T-helper 1 cell treated with Interleukin-12 subunit alpha and Interleukin-12 subunit beta and Interleukin-4 antibody, amounts not matched to agents 30 μg/mL and 1 μg/mL, for 36 hours (primary cell): ENCODE data around the gene EFNB2.

Experiments
- H3K27ac Mint-ChIP-seq: one replicate; pipeline ENCODE4 v1.8.0; 2021; ENCODE audit warnings: mild to moderate bottlenecking, mixed read lengths
- H3K27me3 Mint-ChIP-seq: one replicate; pipeline ENCODE4 v1.8.0; 2021; ENCODE audit warnings: low read depth, mixed read lengths
- H3K36me3 Mint-ChIP-seq: one replicate; pipeline ENCODE4 v1.8.0; 2021; ENCODE audit warnings: low read depth, mixed read lengths
- H3K4me1 Mint-ChIP-seq: one replicate; pipeline ENCODE4 v1.8.0; 2021; ENCODE audit warnings: low read depth, mixed read lengths
- H3K4me3 Mint-ChIP-seq: one replicate; pipeline ENCODE4 v1.8.0; 2021; ENCODE audit warnings: mild to moderate bottlenecking, moderate library complexity, mixed read lengths
- H3K9me3 Mint-ChIP-seq: one replicate; pipeline ENCODE4 v1.8.0; 2021; ENCODE audit warnings: mixed read lengths

Gene EFNB2

DNA sequence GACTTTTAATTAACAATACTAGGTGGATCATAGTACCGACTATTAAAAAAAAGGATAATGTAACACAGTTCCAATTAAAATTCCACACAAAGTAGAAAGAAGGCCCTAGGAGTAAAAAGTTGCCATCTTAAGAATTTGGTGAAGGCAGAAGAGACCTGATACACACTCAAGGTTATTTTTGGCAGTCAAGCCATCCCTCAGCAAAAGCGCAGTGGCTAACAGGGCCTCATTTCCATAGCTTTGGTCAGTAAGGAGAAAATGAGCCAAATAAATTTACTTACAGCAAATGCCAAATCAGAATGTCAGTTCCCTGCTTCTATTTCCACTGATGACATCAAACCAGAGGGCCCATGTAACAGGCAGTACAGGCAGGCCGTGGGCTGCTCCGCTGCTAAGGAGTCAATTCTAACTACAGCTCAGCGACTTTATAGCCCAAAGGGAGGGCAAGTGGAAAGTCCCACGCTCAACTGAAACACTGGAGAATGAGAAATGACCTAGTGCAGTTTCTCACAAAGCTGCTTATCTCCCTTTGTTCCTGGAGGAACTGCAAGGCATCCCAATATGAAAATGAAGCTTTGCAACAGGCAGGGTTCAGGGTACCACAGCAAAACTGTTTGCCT, 26.2 kb upstream of the EFNB2 start:
- Mint-ChIP-seq H3K9me3 (no peaks in the 10 kb centered on the region), H3K27ac (peak overlapping the region; percentile 23), H3K27me3 (no peaks in the 10 kb centered on the region), H3K4me3 (no peak overlapping the region), H3K4me1 (peaks cover 52% of the 10 kb centered on the region), H3K36me3 (peaks cover 19% of the 10 kb centered on the region)

DNA sequence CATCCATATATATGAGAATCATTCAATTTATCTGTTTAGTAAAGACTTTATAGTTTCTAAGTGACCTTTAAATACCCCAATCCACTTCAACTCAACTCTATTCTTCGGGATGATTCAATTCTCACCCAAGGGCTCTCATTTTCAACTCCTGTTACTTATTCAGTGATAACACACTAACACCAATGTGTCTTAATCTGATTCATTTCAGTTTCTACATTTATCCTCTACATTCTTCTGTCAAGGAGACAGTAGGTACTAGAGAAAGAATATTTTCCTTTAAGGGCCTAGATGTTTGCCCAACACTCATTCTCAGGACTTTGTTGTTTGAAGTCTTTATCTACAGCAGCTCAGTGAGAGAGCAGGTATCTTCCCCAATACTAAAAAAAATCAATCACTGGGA, 25.4 kb upstream of the EFNB2 start:
- peak overlapping the region; percentile 45 for H3K27ac Mint-ChIP-seq
- H3K4me1 Mint-ChIP-seq, result peaks cover 46% of the 10 kb centered on the region
- H3K36me3 Mint-ChIP-seq, result peaks cover 26% of the 10 kb centered on the region
- no peak overlapping the region for H3K4me3 Mint-ChIP-seq
- H3K27me3 Mint-ChIP-seq, result no peaks in the 10 kb centered on the region
- no peaks in the 10 kb centered on the region for H3K9me3 Mint-ChIP-seq

DNA sequence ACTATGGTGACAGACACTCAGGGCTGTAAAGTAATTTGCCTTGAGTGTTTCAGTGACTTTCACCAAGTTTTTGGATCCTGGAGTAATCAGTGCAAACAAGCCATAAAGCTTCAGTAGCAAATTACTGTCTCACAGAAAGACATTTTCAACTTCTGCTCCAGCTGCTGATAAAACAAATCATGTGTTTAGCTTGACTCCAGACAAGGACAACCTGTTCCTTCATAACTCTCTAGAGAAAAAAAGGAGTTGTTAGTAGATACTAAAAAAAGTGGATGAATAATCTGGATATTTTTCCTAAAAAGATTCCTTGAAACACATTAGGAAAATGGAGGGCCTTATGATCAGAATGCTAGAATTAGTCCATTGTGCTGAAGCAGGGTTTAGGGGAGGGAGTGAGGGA, 23.1 kb upstream of the EFNB2 start:
- H3K27me3 Mint-ChIP-seq, result no peaks in the 10 kb centered on the region
- H3K4me1 Mint-ChIP-seq, result peaks cover 30% of the 10 kb centered on the region
- H3K4me3 Mint-ChIP-seq, result no peak overlapping the region
- H3K9me3 Mint-ChIP-seq, result no peaks in the 10 kb centered on the region
- H3K36me3 Mint-ChIP-seq, result peaks cover 33% of the 10 kb centered on the region
- no peak overlapping the region for H3K27ac Mint-ChIP-seq

- peaks cover 38% of the 10 kb centered on the region for H3K36me3 Mint-ChIP-seq
These were observed 20.3 kb upstream of the EFNB2 start for GRCh38 chr13:106555631-106556328.

GRCh38 chr13:106551751-106552150, 16.3 kb upstream of the EFNB2 start:
- Mint-ChIP-seq H3K36me3 (peaks cover 30% of the 10 kb centered on the region), H3K27ac (no peak overlapping the region), H3K4me3 (no peak overlapping the region), H3K27me3 (no peaks in the 10 kb centered on the region), H3K4me1 (peaks cover 21% of the 10 kb centered on the region), H3K9me3 (no peaks in the 10 kb centered on the region)

More at GRCh38 chr13:106555631-106556328, 20.3 kb upstream of the EFNB2 start:
- H3K9me3 Mint-ChIP-seq, result no peaks in the 10 kb centered on the region
- no peaks in the 10 kb centered on the region for H3K27me3 Mint-ChIP-seq
- H3K27ac Mint-ChIP-seq, result no peak overlapping the region
- peaks cover 20% of the 10 kb centered on the region for H3K4me1 Mint-ChIP-seq
- H3K4me3 Mint-ChIP-seq, result no peak overlapping the region

GRCh38 chr13:106551350-106551749, 15.9 kb upstream of the EFNB2 start:
- Mint-ChIP-seq H3K4me1 (peaks cover 18% of the 10 kb centered on the region), H3K36me3 (peaks cover 26% of the 10 kb centered on the region), H3K27ac (no peak overlapping the region), H3K9me3 (no peaks in the 10 kb centered on the region), H3K27me3 (no peaks in the 10 kb centered on the region), H3K4me3 (no peak overlapping the region)

GRCh38 chr13:106550570-106551135, 15.2 kb upstream of the EFNB2 start:
- Mint-ChIP-seq H3K4me3 (no peak overlapping the region), H3K27ac (no peak overlapping the region), H3K36me3 (peaks cover 20% of the 10 kb centered on the region), H3K9me3 (no peaks in the 10 kb centered on the region), H3K27me3 (no peaks in the 10 kb centered on the region), H3K4me1 (peaks cover 15% of the 10 kb centered on the region)

GRCh38 chr13:106548064-106548696, 12.7 kb upstream of the EFNB2 start:
- Mint-ChIP-seq H3K27me3 (no peaks in the 10 kb centered on the region), H3K4me1 (peaks cover 13% of the 10 kb centered on the region), H3K36me3 (peaks cover 11% of the 10 kb centered on the region), H3K27ac (no peak overlapping the region), H3K9me3 (no peaks in the 10 kb centered on the region), H3K4me3 (no peak overlapping the region)

- H3K27me3 Mint-ChIP-seq, result peaks cover 1% of the 10 kb centered on the region
These were observed 6.4 kb upstream of the EFNB2 start for GRCh38 chr13:106541826-106542225.

DNA sequence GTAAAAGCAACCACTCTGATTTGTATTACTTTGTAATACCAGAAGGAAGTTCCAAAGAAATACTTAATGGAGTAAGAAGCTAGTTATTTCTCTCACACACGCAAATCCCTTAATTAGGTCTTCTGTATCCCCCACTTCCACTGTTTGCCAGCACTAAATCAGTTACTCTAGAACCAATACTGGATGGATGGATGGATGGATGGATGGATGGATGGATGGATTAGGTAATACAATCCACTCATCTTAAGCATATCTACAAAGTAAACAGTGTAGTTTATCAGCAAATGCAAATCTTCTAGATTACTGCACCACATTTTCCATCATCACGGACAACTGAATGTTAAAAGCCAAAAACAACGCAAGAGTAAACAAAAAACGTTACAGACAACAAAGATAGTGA, 5.2 kb upstream of the EFNB2 start:
- Mint-ChIP-seq H3K36me3 (peaks cover 11% of the 10 kb centered on the region), H3K4me1 (peaks cover 3% of the 10 kb centered on the region), H3K9me3 (no peaks in the 10 kb centered on the region), H3K27me3 (peaks cover 8% of the 10 kb centered on the region), H3K27ac (no peak overlapping the region), H3K4me3 (no peak overlapping the region)

More at GRCh38 chr13:106541826-106542225, 6.4 kb upstream of the EFNB2 start:
- Mint-ChIP-seq H3K4me1 (no peaks in the 10 kb centered on the region), H3K27ac (no peak overlapping the region), H3K9me3 (no peaks in the 10 kb centered on the region), H3K36me3 (peaks cover 11% of the 10 kb centered on the region), H3K4me3 (no peak overlapping the region)

DNA sequence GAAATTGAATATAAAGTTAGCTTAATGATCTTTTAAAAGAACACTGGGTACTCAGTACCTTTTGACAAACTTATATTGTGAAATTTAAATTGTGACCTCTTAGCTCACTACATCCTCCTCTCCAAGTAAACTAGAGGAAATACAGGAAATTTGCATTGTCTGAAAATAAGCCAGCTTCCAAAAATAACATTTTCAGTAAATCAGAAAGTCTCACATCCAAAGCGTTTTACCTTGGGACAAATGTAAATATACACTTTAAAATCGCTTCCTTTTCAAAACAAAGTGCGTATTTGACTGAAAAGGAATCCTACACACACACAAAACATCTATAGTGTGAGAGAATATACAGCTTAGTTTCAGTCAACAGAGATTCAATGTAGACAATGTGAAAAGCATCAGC, 2.1 kb upstream of the EFNB2 start:
- Mint-ChIP-seq H3K27ac (no peak overlapping the region), H3K9me3 (no peaks in the 10 kb centered on the region), H3K4me3 (no peak overlapping the region)

GRCh38 chr13:106536244-106537034, 977 bp upstream of the EFNB2 start:
- Mint-ChIP-seq H3K4me1 (peaks cover 18% of the 10 kb centered on the region), H3K27ac (peak overlapping the region; percentile 82), H3K4me3 (peak overlapping the region; percentile 95), H3K36me3 (peaks cover 8% of the 10 kb centered on the region), H3K27me3 (peaks cover 36% of the 10 kb centered on the region), H3K9me3 (no peaks in the 10 kb centered on the region)

More for the DNA sequence above, 2.1 kb upstream of the EFNB2 start:
- Mint-ChIP-seq H3K27me3 (peaks cover 25% of the 10 kb centered on the region), H3K4me1 (peaks cover 17% of the 10 kb centered on the region), H3K36me3 (peaks cover 11% of the 10 kb centered on the region)

DNA sequence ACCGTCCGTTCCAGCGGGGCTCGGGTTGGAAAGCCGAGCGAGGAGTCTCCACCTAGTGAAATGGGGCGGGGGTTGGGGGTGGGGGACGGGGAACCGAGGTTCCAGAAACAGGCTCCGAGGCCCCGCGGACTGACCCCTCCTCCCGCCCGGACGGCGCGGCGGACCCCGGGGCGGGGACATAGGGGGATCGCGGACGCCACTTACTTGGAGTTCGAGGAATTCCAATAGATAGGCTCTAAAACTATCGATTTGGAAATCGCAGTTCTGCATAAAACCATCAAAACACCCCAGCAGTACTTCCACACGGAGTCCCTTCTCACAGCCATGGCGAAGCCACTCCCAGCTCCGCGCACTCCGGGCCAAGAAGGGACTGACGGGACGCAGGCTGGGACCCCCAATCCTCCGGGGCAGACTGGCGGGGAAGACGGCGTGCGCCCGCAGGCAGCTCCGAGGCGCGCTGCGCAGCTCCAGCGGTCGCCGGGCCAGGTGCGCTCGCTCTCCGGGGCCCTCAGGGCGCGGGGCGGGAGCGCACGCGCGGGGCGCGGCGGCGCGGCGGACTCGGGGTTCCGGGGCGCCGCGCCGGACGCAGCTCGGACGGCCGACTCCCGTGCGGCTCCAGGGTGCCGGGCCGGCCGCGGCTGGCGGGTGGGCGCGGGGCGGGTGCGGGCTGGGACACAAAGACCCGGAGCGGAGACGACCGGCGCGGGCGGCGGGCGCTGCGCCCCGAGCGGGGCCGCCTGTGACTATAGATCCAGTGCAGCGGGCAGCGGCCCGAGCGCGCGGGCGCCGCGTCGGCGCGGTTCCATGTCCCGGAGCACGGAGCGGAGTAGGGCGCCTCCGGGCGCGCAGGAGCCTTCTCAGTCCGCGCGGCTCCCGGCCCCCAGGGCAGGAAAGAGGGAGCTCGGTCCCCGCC, 567 bp downstream of the EFNB2 start:
- H3K36me3 Mint-ChIP-seq, result no peaks in the 10 kb centered on the region

More for the DNA sequence above, 567 bp downstream of the EFNB2 start:
- Mint-ChIP-seq H3K9me3 (no peaks in the 10 kb centered on the region), H3K27me3 (peaks cover 50% of the 10 kb centered on the region), H3K27ac (no peak overlapping the region), H3K4me3 (peak overlapping the region; percentile 77), H3K4me1 (peaks cover 18% of the 10 kb centered on the region)
